Hepatocyte (in vitro differentiated cells): ENCODE measurements around the gene VRK2. TPM values are rescaled to one million over a fixed set of nuclear protein-coding genes. Genes with fewer than 3 reads are reported as not detected.

Experiments
- DNase-seq: peaks from one replicate; pipeline ENCODE4 v3.0.0-alpha.2; 2016; ENCODE audit warnings: low spot score
- H2AFZ ChIP-seq: fragments of 200-600 bp; sonication (generic); 2 replicates; pipeline ENCODE4 v1.6.0; 2016; ENCODE audit warnings: antibody characterized with exemption, mild to moderate bottlenecking
- H3K27ac ChIP-seq: fragments of 200-600 bp; sonication (generic); 2 replicates; pipeline ENCODE4 v1.5.1; 2016; ENCODE audit warnings: mild to moderate bottlenecking
- H3K27me3 ChIP-seq: fragments of 200-600 bp; sonication (generic); 2 replicates; pipeline ENCODE4 v1.6.1; 2016
- H3K36me3 ChIP-seq: fragments of 200-600 bp; sonication (generic); replicated peaks from 2 replicates; pipeline ENCODE4 v1.5.1; 2016; ENCODE audit warnings: low read depth; ENCODE audit not compliant: insufficient read depth
- H3K4me1 ChIP-seq: fragments of 200-600 bp; sonication (generic); 2 replicates; pipeline ENCODE4 v1.5.1; 2016; ENCODE audit warnings: mild to moderate bottlenecking, moderate library complexity; ENCODE audit not compliant: insufficient read depth
- H3K4me2 ChIP-seq: fragments of 200-600 bp; sonication (generic); 2 replicates; pipeline ENCODE4 v1.6.0; 2016
- H3K4me3 ChIP-seq: fragments of 200-600 bp; sonication (generic); 2 replicates; pipeline ENCODE4 v1.5.1; 2016; ENCODE audit warnings: mild to moderate bottlenecking
- H3K79me2 ChIP-seq: fragments of 200-600 bp; sonication (generic); 2 replicates; pipeline ENCODE4 v1.6.0; 2017; ENCODE audit warnings: mild to moderate bottlenecking
- H3K9me2 ChIP-seq: fragments of 200-600 bp; sonication (generic); replicated peaks from 2 replicates; pipeline ENCODE4 v1.6.0; 2017; ENCODE audit warnings: mild to moderate bottlenecking; ENCODE audit not compliant: insufficient read depth
- H3K9me3 ChIP-seq: fragments of 200-600 bp; sonication (generic); 2 replicates; pipeline ENCODE4 v1.5.1; 2016; ENCODE audit warnings: low read depth, mild to moderate bottlenecking
- H4K20me1 ChIP-seq: fragments of 200-600 bp; sonication (generic); 2 replicates; pipeline ENCODE4 v1.6.0; 2016; ENCODE audit warnings: mild to moderate bottlenecking; ENCODE audit not compliant: insufficient read depth, poor library complexity, severe bottlenecking
- CTCF ChIP-seq: fragments of 200-600 bp; sonication (generic); IDR thresholded peaks from 2 replicates; pipeline ENCODE4 v1.5.1; 2016; ENCODE audit warnings: antibody characterized with exemption, mild to moderate bottlenecking; ENCODE audit not compliant: poor library complexity
- EZH2 ChIP-seq: fragments of 200-600 bp; sonication (generic); IDR thresholded peaks from 2 replicates; pipeline ENCODE4 v1.6.1; 2016; ENCODE audit warnings: antibody characterized with exemption, mild to moderate bottlenecking, borderline replicate concordance
- EZH2phosphoT487 ChIP-seq: fragments of 200-600 bp; sonication (generic); IDR thresholded peaks from one replicate; pipeline ENCODE4 v1.6.1; 2018; ENCODE audit warnings: antibody characterized with exemption, mild to moderate bottlenecking, low read depth, moderate library complexity; ENCODE audit not compliant: unreplicated experiment, severe bottlenecking
- WGBS: methylation state at CpG from one replicate; pipeline ENCODE4 v1.1.6; 2016; ENCODE audit warnings: low lambda C conversion rate; ENCODE audit errors: missing lambda C conversion rate; 5-methylcytosine and 5-hydroxymethylcytosine counted together
- polyA plus RNA-seq: library from polyadenylated mRNA; unstranded; fragments of >200 nt; fragmentation: Nextera tagmentation; extraction: Ambion mirVana; gene quantifications from 2 replicates; pipeline ENCODE4 v1.2.1, GENCODE V29; 2016
- total RNA-seq: library from RNA; depleted of rRNA; stranded (reverse); fragments of >200 nt; gene quantifications from 2 replicates; pipeline ENCODE4 v1.2.3, GENCODE V29; 2014

The VRK2 gene
- total and polyA plus RNA-seq, 2 experiments from 2014 or later = 16.5 to 19.3 TPM

DNA sequence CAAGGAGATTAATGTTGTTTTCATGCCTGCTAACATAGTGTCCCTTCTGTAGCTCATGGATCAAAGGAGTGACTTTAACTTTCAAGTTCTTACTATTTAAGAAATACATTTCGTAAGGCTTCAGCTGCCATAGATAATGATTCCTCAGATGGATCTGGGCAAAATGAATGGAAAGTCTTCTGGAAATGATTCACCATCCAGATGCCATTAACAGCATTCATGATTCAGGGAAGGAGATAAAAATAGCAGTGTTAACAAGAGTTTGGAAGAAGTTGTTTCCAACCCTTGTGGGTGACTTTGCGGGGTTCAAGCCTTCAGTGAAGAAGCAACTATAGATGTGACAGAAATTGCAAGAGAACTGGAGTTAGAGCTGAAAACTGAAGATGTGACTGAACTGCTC is 17.0 kb downstream of the VRK2 start:
- no peak for DNase-seq
- Histone ChIP-seq H3K27ac (no peak overlapping the region), H2AFZ (no peak overlapping the region), H3K36me3 (no peaks in the 10 kb centered on the region), H4K20me1 (no peaks in the 10 kb centered on the region), H3K4me3 (no peak overlapping the region), H3K9me2 (no peaks in the 10 kb centered on the region), H3K4me1 (no peaks in the 10 kb centered on the region), H3K9me3 (no peaks in the 10 kb centered on the region), H3K27me3 (no peaks in the 10 kb centered on the region), H3K4me2 (no peak overlapping the region), H3K79me2 (peaks cover 4% of the 10 kb centered on the region)
- TF ChIP-seq CTCF (no peak), EZH2 (no peak)
- 85% methylated on average over 2 of the region's 2 CpGs for WGBS

- H3K27ac ChIP-seq = no peak overlapping the region
- H3K4me2 ChIP-seq = no peak overlapping the region
- no peaks in the 10 kb centered on the region for H3K4me1 ChIP-seq
- peaks cover 4% of the 10 kb centered on the region for H3K79me2 ChIP-seq
- no peaks in the 10 kb centered on the region for H3K9me2 ChIP-seq
- H3K27me3 ChIP-seq = no peaks in the 10 kb centered on the region
- H4K20me1 ChIP-seq = no peaks in the 10 kb centered on the region
- WGBS = 90% methylated on average over 2 of the region's 2 CpGs
- H3K36me3 ChIP-seq = no peaks in the 10 kb centered on the region
- TF ChIP-seq EZH2 = no peak
- no peak for TF ChIP-seq CTCF
- TF ChIP-seq EZH2phosphoT487 = no peak
- H3K4me3 ChIP-seq = no peak overlapping the region
- H2AFZ ChIP-seq = no peak overlapping the region
- DNase-seq = no peak
- no peaks in the 10 kb centered on the region for H3K9me3 ChIP-seq
These were observed 17.5 kb downstream of the VRK2 start for GRCh38 chr2:58064086-58064485.

DNA sequence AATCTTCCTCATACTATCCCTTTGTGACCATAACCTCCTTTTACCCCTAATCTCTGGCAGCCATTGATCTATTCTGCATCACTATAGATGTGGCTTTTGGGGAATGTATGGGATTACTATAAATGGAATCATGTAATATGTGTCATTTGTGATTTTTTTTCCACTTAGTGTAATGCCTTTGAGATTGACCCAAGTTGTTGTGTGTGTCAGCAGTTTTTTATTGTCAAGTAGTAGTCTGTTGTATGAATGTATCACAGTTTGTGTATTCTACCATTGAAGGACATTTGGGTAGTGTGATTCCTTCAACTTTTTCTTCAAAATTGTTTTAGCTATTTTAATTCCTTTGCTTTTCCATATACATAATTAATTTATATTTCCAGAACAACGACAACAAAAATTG is 18.6 kb downstream of the VRK2 start:
- Histone ChIP-seq H3K4me1 (no peaks in the 10 kb centered on the region), H3K9me3 (no peaks in the 10 kb centered on the region), H3K79me2 (peaks cover 4% of the 10 kb centered on the region), H3K4me2 (no peak overlapping the region), H3K4me3 (no peak overlapping the region), H3K9me2 (no peaks in the 10 kb centered on the region), H3K36me3 (no peaks in the 10 kb centered on the region), H3K27ac (no peak overlapping the region), H4K20me1 (no peaks in the 10 kb centered on the region), H3K27me3 (no peaks in the 10 kb centered on the region), H2AFZ (no peak overlapping the region)
- DNase-seq = no peak
- WGBS = 100% methylated on average over 1 of the region's 1 CpG
- TF ChIP-seq EZH2phosphoT487 = no peak
- no peak for TF ChIP-seq EZH2
- TF ChIP-seq CTCF = no peak

DNA sequence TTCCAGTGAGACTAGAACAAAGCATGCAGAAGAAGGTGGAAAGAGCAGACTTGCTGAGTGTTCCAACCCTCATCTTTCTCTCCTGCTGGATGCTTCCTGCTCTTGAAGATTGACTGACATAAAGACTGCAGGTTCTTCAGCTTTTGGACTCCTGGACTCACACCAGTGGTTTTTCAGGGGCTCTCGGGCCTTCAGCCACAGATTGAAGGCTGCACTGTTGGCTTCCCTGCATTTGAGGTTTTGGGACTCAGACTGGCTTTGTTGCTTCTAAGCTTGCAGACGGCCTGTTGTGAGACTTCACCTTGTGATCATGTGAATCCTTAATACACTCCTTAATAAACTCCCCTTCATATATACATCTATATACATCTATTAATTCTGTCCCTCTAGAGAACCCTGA is 20.4 kb downstream of the VRK2 start:
- DNase-seq = no peak
- 98% methylated on average over 2 of the region's 2 CpGs for WGBS
- peaks cover 4% of the 10 kb centered on the region for H3K79me2 ChIP-seq
- H3K4me3 ChIP-seq = no peak overlapping the region
- H3K27me3 ChIP-seq = no peaks in the 10 kb centered on the region
- H3K27ac ChIP-seq = no peak overlapping the region
- H3K4me1 ChIP-seq = no peaks in the 10 kb centered on the region
- H4K20me1 ChIP-seq = no peaks in the 10 kb centered on the region
- H3K4me2 ChIP-seq = no peak overlapping the region
- H3K9me3 ChIP-seq = no peaks in the 10 kb centered on the region
- no peaks in the 10 kb centered on the region for H3K36me3 ChIP-seq
- H3K9me2 ChIP-seq = no peaks in the 10 kb centered on the region
- TF ChIP-seq EZH2 = no peak
- no peak for TF ChIP-seq CTCF
- H2AFZ ChIP-seq = no peak overlapping the region
